ENCODE measurements around the gene SLC6A1.
A peak's percentile ranks its signal among the peaks of the same experiment; 100 is the strongest.

The SLC6A1 gene

DNA sequence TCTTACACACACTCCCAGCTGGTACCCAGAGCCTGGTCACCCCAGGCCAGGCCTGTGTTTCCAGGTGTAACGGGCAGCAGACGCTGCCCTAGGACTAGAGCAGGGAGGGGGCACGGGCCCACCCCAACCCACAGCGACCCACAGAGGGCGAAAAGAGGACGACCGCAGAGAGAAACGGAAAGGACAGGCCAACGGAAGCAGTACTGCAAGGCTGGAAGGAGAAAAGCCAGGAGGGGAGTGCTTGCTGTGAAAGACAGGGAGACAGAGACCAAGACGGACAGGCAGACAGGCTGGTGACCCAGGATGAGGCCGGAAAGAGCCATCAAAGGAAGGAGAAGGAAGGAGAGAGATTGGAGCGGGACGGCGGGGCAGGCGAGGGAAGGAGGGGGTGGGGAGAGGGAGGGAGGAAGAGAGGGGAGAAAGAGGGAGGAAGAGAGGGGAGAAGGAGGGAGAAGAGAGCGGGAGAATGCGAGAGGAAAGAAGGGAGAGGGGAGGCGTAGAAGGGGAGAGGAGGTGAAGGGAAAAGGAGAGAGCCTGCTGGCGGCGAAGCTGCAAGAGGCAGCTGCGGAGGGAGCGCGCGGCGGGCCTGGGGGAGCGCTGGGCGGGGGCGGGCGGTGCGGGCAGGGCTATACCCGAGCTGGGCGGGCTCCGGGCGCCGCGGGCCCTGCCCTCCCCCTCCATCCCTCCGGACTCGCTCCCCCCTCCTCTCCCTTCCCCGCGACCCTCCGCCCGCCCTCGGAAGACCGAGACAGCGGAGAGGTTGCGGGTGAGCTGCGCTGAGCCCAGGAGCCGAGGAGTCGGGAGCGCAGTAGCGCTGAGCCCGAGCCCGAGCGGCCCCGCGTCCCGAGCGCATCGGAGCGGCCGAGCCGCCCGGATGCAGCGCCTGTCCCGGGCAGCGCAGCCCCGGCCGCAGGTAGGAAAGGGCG lies at the start of gene SLC6A1:
Gene SLC6A1, plus strand, starts transcription at position 732 of the 926 bp plus-strand sequence. CDS start 24,464 bp downstream, outside the sequence.
- no peaks in the 10 kb centered on the region for H3K9me3 ChIP-seq (ENCODE audit: control insufficient read depth, low read length)
- no peaks in the 10 kb centered on the region for H3K4me1 ChIP-seq (ENCODE audit: control insufficient read depth, insufficient read depth, low read length)
- peaks cover 52% of the 10 kb centered on the region for H3K27me3 ChIP-seq (ENCODE audit: control insufficient read depth, insufficient read depth, low read length)
- peak within 1 kb of the TSS; percentile 7 for H3K4me3 ChIP-seq (ENCODE audit: low read length)
- no peak within 1 kb of the TSS for H3K9ac ChIP-seq (ENCODE audit: low read length)
- H3K36me3 ChIP-seq (ENCODE audit: control insufficient read depth, insufficient read depth, low read length), result no peaks in the 10 kb centered on the region

GRCh38 chr3:10944866-10945265 lies 47.7 kb upstream of the SLC6A1 start:
- H3K36me3 ChIP-seq (ENCODE audit: control insufficient read depth, insufficient read depth, low read length), result no peaks in the 10 kb centered on the region
- no peak overlapping the region for H3K4me3 ChIP-seq (ENCODE audit: low read length)
- no peaks in the 10 kb centered on the region for H3K9me3 ChIP-seq (ENCODE audit: control insufficient read depth, low read length)
- H3K4me1 ChIP-seq (ENCODE audit: control insufficient read depth, insufficient read depth, low read length), result no peaks in the 10 kb centered on the region
- no peak overlapping the region for H3K9ac ChIP-seq (ENCODE audit: low read length)
- peaks cover 4% of the 10 kb centered on the region for H3K27me3 ChIP-seq (ENCODE audit: control insufficient read depth, insufficient read depth, low read length)

DNA sequence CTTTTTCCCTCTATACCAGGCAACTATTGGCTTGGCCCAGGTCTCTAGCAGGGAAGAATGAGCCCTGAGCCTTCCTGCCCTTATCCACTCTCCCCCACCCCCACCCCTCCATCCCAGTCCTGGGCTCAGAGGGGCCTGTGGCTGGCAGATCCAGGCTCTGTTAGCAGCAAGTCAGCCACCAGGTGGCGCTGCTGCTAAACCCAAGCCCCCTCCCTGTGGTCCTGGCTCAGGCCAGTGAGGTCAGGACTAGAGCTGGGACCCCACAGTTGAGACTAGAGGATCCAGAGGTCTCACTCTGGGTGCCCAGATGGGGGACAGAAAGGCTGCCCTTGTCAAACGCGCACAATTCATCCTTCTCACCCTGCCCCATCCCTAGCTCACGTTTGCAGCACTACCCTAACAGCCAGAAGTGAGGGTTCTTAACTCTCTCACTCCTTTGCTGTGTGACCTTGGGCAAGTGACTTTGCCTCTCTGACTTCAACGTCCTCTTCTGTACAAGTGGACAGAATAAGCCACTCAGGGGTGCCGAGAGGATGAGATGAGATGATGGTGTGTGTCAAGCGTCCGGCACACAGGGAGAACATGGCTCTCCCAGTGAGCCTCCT lies 46.8 kb upstream of the SLC6A1 start:
- H3K4me3 ChIP-seq (ENCODE audit: low read length), result no peak overlapping the region
- no peaks in the 10 kb centered on the region for H3K36me3 ChIP-seq (ENCODE audit: control insufficient read depth, insufficient read depth, low read length)
- no peaks in the 10 kb centered on the region for H3K9me3 ChIP-seq (ENCODE audit: control insufficient read depth, low read length)
- peaks cover 4% of the 10 kb centered on the region for H3K27me3 ChIP-seq (ENCODE audit: control insufficient read depth, insufficient read depth, low read length)
- no peaks in the 10 kb centered on the region for H3K4me1 ChIP-seq (ENCODE audit: control insufficient read depth, insufficient read depth, low read length)
- H3K9ac ChIP-seq (ENCODE audit: low read length), result no peak overlapping the region

GRCh38 chr3:10946526-10946925 lies 46.0 kb upstream of the SLC6A1 start:
- Histone ChIP-seq H3K4me1 (ENCODE audit: control insufficient read depth, insufficient read depth, low read length) (no peaks in the 10 kb centered on the region), H3K27me3 (ENCODE audit: control insufficient read depth, insufficient read depth, low read length) (peaks cover 4% of the 10 kb centered on the region), H3K4me3 (ENCODE audit: low read length) (no peak overlapping the region), H3K9me3 (ENCODE audit: control insufficient read depth, low read length) (no peaks in the 10 kb centered on the region), H3K36me3 (ENCODE audit: control insufficient read depth, insufficient read depth, low read length) (no peaks in the 10 kb centered on the region), H3K9ac (ENCODE audit: low read length) (no peak overlapping the region)

DNA sequence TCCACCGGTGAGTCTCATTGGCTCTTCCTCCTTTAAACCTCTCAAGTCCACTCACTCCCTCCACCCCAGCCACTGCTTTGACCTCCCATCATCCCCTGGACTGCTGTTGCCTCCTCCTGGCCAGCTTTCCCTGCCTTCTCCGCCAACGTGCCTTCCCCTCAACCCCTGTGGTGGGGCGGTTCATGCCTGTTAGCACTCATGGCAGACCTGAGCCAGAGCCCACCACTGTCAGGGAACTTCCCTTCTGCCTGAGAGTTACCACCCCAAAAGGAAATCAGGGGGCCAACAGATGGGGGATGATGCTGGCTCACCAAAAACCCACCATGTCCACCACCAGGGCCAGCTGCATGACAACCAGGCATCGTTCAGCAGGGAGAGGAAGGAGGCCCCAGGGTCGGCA lies 44.2 kb upstream of the SLC6A1 start:
- Histone ChIP-seq H3K36me3 (ENCODE audit: control insufficient read depth, insufficient read depth, low read length) (no peaks in the 10 kb centered on the region), H3K4me3 (ENCODE audit: low read length) (no peak overlapping the region), H3K9ac (ENCODE audit: low read length) (no peak overlapping the region), H3K9me3 (ENCODE audit: control insufficient read depth, low read length) (no peaks in the 10 kb centered on the region), H3K27me3 (ENCODE audit: control insufficient read depth, insufficient read depth, low read length) (peaks cover 8% of the 10 kb centered on the region), H3K4me1 (ENCODE audit: control insufficient read depth, insufficient read depth, low read length) (no peaks in the 10 kb centered on the region)

DNA sequence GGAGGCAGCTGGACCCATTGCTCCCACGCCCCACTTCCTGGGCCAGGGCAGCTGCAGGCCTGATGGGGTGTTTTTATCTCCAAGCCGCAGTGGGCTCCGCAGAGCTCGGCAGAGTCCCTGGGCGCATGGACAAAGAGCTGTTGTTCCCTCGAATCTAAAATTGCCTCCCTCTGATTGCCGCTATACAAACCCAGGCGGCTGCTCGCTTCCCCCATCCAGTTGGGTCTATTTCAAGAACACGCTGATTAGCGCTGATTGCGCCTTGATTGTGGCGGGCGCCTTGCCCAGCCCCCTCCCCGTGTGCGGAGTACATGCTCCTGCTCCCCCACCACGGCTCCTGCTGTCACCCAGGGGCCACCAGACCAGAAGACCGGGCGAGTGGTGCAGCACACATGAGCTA lies 43.4 kb upstream of the SLC6A1 start:
- Histone ChIP-seq H3K36me3 (ENCODE audit: control insufficient read depth, insufficient read depth, low read length) (no peaks in the 10 kb centered on the region), H3K4me3 (ENCODE audit: low read length) (no peak overlapping the region), H3K27me3 (ENCODE audit: control insufficient read depth, insufficient read depth, low read length) (peaks cover 8% of the 10 kb centered on the region), H3K4me1 (ENCODE audit: control insufficient read depth, insufficient read depth, low read length) (no peaks in the 10 kb centered on the region), H3K9me3 (ENCODE audit: control insufficient read depth, low read length) (no peaks in the 10 kb centered on the region), H3K9ac (ENCODE audit: low read length) (no peak overlapping the region)

DNA sequence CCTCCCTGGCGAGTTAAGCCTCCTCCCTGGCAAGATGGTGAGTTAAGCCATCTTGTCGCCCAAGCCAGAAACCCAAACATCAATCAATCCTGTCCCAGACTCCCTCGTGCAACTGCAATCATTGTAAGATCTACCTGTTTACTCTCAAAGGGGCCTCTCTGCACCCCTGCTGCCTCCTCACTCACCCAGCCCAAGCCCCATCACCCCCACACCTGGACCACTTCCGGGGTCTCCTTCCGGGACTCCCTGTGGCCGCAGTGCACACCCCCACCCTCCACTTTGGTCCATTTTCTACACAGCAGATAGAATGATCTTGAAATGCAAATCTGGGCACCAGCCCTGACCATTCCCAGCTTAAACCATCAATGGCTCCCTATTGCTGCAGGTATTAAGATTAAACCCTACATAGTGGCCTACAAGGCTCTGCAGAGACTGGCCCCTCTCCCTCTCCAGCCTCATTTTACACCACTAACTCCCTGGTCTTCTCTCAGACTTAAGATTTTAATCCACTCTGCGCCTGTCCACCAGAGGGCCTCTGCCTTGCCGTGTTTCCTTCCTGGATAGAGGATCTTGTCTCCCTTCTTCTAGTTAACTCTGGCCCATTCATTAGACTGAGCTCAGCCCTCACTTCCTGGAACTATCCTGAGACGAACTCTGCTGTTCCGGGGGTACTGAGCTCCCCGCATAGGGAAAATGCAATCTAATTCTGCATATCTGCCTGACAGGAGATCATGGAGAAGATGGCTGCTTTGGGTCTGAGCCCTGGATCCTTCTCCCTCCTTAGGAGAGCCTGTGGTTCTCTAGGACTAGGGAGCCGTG lies 41.9 kb upstream of the SLC6A1 start:
- Histone ChIP-seq H3K36me3 (ENCODE audit: control insufficient read depth, insufficient read depth, low read length) (no peaks in the 10 kb centered on the region), H3K27me3 (ENCODE audit: control insufficient read depth, insufficient read depth, low read length) (peaks cover 8% of the 10 kb centered on the region), H3K4me1 (ENCODE audit: control insufficient read depth, insufficient read depth, low read length) (no peaks in the 10 kb centered on the region), H3K9me3 (ENCODE audit: control insufficient read depth, low read length) (no peaks in the 10 kb centered on the region), H3K9ac (ENCODE audit: low read length) (no peak overlapping the region), H3K4me3 (ENCODE audit: low read length) (no peak overlapping the region)

DNA sequence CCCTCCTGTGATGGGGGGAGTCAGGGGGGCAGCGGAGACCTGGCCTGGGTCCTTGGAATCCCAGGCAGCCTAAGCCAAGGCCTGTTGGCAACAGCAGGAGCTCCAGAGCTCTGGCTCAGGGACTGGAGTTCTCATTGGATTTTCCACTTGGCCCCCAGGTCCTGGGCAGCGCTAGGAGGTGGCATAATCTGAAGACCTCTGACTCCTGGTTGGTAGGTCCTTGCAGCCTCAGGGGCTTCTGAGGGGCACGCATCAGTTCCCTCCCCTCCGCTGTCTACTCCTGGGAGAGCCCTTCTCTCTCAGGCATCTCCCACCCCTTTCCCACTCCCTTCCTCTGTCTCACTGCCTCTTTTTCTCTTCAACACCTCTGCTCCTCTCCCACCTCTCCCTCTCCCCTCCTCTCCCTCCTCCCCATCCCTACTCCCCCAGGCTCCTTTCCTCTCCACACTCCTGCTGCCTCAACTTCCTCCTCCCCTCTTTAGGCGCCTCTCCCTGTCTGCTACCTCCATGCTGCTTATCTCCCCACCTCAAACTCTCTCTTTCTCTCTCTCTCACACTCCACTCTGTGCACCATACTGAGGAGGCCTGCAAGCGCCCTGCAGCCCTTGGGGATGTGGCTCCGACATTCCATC lies 41.1 kb upstream of the SLC6A1 start:
- H3K27me3 ChIP-seq (ENCODE audit: control insufficient read depth, insufficient read depth, low read length), result peaks cover 8% of the 10 kb centered on the region
- H3K4me1 ChIP-seq (ENCODE audit: control insufficient read depth, insufficient read depth, low read length), result no peaks in the 10 kb centered on the region
- H3K36me3 ChIP-seq (ENCODE audit: control insufficient read depth, insufficient read depth, low read length), result no peaks in the 10 kb centered on the region
- H3K4me3 ChIP-seq (ENCODE audit: low read length), result no peak overlapping the region
- no peaks in the 10 kb centered on the region for H3K9me3 ChIP-seq (ENCODE audit: control insufficient read depth, low read length)
- H3K9ac ChIP-seq (ENCODE audit: low read length), result no peak overlapping the region

DNA sequence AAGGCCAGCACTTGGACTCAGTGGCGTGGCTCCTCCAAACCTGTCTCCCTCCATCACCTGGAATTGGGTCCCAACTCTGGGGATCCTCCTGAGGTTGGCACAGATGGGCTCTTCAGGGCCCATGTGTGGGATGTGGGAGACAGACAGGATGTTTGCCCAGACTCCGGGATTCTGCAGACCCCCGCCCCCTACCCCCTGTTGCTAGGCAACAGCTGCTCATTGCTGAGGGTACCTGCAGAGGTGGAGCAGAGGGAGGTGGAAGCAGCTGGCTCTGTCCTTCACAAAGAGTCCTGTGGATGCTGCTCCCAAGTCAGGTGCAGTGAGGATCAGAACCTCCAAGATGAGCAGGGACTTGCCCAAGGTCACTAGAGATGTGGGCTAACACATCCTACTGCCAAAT lies 40.0 kb upstream of the SLC6A1 start:
- no peaks in the 10 kb centered on the region for H3K9me3 ChIP-seq (ENCODE audit: control insufficient read depth, low read length)
- no peak overlapping the region for H3K4me3 ChIP-seq (ENCODE audit: low read length)
- H3K9ac ChIP-seq (ENCODE audit: low read length), result no peak overlapping the region
- H3K4me1 ChIP-seq (ENCODE audit: control insufficient read depth, insufficient read depth, low read length), result no peaks in the 10 kb centered on the region
- H3K36me3 ChIP-seq (ENCODE audit: control insufficient read depth, insufficient read depth, low read length), result no peaks in the 10 kb centered on the region
- peaks cover 8% of the 10 kb centered on the region for H3K27me3 ChIP-seq (ENCODE audit: control insufficient read depth, insufficient read depth, low read length)

DNA sequence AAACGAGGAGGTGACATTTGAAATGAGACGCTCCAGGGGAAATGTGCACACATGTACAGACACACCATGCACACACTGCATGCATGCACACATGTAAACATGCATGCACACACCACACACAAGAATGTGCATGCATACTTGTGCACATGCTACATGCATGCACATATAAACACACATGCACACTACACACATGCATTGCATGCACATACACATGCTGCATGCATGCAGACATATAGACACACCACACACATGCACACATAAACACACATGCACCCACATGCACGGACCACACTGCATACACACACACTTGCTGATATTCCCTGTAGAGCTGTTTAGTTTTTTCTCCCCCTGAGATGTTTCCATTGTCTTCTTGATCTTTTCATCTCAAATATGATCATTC lies 37.8 kb upstream of the SLC6A1 start:
- Histone ChIP-seq H3K27me3 (ENCODE audit: control insufficient read depth, insufficient read depth, low read length) (peaks cover 4% of the 10 kb centered on the region), H3K4me1 (ENCODE audit: control insufficient read depth, insufficient read depth, low read length) (peaks cover 6% of the 10 kb centered on the region)

DNA sequence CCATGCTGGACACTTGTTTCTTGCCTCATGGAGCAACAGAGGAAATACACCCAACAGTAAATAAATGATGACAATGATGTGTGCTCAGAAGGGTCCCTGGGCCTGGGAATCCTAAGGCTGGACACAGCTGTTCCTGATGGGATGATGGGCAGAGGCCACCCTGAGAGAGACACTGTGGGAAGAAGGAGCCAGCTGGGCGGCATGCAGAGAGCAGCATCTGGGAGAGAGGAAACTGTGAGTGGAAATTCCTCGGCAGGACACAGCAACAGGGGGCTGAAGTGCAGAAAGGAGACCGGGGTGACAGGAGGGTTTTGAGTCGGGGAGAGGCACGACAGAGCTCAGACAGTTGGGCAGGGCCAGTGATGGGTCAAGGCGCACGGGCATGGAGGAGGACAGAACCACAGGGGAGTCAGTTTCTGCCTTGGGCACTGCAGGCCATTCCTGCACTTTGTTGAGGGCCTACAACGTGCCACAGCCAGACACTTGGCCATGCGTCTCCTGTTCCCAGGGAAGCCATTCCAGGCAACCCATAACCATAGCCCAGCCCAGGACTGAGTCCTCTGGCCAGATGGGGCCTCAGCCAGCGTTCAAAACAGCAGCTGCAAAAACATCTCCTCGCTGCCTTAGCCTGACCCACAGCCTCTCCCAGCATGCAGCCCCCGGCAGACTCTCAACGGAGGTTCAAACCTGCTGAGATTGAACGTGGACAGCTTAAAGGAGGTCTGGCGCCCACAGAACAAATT lies 36.7 kb upstream of the SLC6A1 start:
- H3K9ac ChIP-seq (ENCODE audit: low read length), result no peak overlapping the region

More for the DNA sequence above, 37.8 kb upstream of the SLC6A1 start:
- no peak overlapping the region for H3K4me3 ChIP-seq (ENCODE audit: low read length)
- H3K9me3 ChIP-seq (ENCODE audit: control insufficient read depth, low read length), result no peaks in the 10 kb centered on the region
- H3K9ac ChIP-seq (ENCODE audit: low read length), result no peak overlapping the region
- H3K36me3 ChIP-seq (ENCODE audit: control insufficient read depth, insufficient read depth, low read length), result no peaks in the 10 kb centered on the region

More for the DNA sequence above, 36.7 kb upstream of the SLC6A1 start:
- Histone ChIP-seq H3K4me1 (ENCODE audit: control insufficient read depth, insufficient read depth, low read length) (peaks cover 6% of the 10 kb centered on the region), H3K36me3 (ENCODE audit: control insufficient read depth, insufficient read depth, low read length) (no peaks in the 10 kb centered on the region), H3K4me3 (ENCODE audit: low read length) (no peak overlapping the region), H3K27me3 (ENCODE audit: control insufficient read depth, insufficient read depth, low read length) (peaks cover 9% of the 10 kb centered on the region), H3K9me3 (ENCODE audit: control insufficient read depth, low read length) (no peaks in the 10 kb centered on the region)
